ENCODE measurements around the gene MSTO1. TPM values are rescaled to one million over a fixed set of nuclear protein-coding genes. Genes with fewer than 3 reads are reported as not detected.
A peak's percentile ranks its signal among the peaks of the same experiment; 100 is the strongest.
"Not testable (repeated sequence)": the region's sequence is repeated elsewhere in the genome, so short reads cannot be mapped to it uniquely, and the experiment has no call there.

The MSTO1 gene
- total and polyA plus RNA-seq, 5 donors: 11.5 to 28.2 (median 16.4) TPM

DNA sequence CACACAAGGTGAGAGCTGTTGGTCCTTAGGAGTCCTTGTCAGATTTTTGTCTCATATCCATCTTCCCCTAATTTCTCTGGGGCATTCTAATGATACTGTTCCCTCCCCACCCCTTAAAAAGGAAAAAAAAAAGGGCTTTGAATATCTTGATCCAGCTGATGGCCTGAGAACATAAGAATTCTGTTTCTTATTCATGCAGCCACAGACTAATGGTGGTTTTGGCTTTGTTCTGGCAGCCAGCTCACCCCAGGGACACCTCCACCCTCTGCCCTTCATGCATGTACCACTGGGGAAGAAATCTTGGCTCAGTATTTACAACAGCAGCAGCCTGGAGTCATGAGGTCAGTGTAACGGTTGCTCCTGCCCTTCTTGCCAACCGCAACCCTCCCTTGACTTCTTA, 3.2 kb downstream of the MSTO1 start:
- H3K4me1 ChIP-seq (ENCODE audit: control insufficient read depth, insufficient read depth, low read length); DNase-seq; H3K27ac ChIP-seq (ENCODE audit: low read length); ATAC-seq; H3K4me3 ChIP-seq (ENCODE audit: low read length); intact Hi-C loops (cut with DNase I); H3K27me3 ChIP-seq (ENCODE audit: control insufficient read depth, insufficient read depth); H3K9me3 ChIP-seq (ENCODE audit: control insufficient read depth, low read length): not testable (repeated sequence)
- WGBS: no CpG with 5 or more reads among the region's 2 CpGs

DNA sequence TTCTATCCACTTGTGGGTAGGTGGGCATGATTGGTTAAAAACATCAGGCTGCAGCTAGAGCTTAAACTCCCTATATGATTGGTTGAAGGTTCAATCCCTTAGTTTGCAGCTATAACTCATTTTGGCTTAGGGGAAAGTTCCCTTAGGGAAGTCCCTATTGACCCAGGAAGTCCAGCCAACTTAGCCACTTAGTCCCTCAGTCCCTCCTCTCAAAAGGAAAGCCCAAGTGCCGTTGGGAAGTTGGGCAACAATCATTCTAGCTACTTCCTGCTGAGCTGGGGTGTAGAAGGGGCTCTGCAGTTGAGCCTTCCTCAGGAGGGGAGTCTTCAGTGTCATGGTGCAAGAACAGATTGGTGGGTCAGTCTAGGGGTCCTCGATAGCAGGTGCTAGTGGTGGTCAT, 12.2 kb downstream of the MSTO1 start:
- H3K27ac ChIP-seq (ENCODE audit: low read length): no peak overlapping the region
- H3K9me3 ChIP-seq (ENCODE audit: control insufficient read depth, low read length): no peaks in the 10 kb centered on the region
- WGBS: 60% methylated on average over 2 of the region's 2 CpGs
- DNase-seq (no peak), ATAC-seq (no peak)
- no peak overlapping the region for H3K4me3 ChIP-seq (ENCODE audit: low read length)
- intact Hi-C loops (cut with DNase I): no loop called here
- H3K4me1 ChIP-seq (ENCODE audit: control insufficient read depth, insufficient read depth, low read length): no peaks in the 10 kb centered on the region
- H3K27me3 ChIP-seq (ENCODE audit: control insufficient read depth, insufficient read depth): no peaks in the 10 kb centered on the region

DNA sequence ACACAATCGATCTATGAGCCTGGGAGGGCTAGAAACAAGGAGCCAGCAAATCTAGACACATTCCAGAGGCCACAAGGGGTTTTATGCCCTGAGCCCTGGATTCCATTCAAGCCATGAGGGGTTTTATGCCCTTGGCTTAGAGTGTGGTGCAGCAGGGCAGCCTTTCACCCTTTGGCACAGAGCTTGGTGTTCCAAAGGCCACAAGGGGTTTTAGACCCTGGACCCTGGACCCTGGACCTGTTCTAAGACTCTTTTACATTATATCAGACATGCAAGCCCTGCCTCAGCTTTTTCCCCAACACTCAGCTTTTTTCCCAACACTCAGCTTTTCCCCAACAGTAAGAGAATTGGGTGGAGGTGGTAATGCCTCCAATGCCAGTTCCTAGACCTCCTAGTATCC, 13.3 kb downstream of the MSTO1 start:
- no peak overlapping the region for H3K4me3 ChIP-seq (ENCODE audit: low read length)
- H3K4me1 ChIP-seq (ENCODE audit: control insufficient read depth, insufficient read depth, low read length): no peaks in the 10 kb centered on the region
- WGBS: 74% methylated on average over 1 of the region's 1 CpG
- H3K9me3 ChIP-seq (ENCODE audit: control insufficient read depth, low read length): no peaks in the 10 kb centered on the region
- no peaks in the 10 kb centered on the region for H3K27me3 ChIP-seq (ENCODE audit: control insufficient read depth, insufficient read depth)
- H3K27ac ChIP-seq (ENCODE audit: low read length): no peak overlapping the region
- intact Hi-C loops (cut with DNase I): no loop called here
- ATAC-seq: no peak
- no peak for DNase-seq

DNA sequence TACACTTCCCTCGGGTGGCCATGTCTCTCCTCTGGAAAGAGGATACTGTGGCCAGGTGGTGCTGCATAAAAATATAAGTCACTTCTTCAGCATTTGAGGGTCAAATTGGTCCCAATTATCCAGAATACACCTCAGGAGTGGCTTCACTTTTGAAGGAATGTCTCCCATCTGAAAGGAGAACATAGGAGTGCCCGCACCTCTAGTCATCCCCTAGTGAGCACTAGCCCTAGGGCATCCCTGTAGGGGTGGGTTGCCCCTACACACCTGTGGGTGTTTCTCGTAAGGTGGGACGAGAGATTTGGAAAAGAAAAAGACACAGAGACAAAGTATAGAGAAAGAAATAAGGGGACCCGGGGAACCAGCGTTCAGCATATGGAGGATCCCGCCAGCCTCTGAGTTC, 16.4 kb downstream of the MSTO1 start:
- H3K27me3 ChIP-seq (ENCODE audit: control insufficient read depth, insufficient read depth); DNase-seq; H3K27ac ChIP-seq (ENCODE audit: low read length); intact Hi-C loops (cut with DNase I); H3K9me3 ChIP-seq (ENCODE audit: control insufficient read depth, low read length); H3K4me3 ChIP-seq (ENCODE audit: low read length); H3K4me1 ChIP-seq (ENCODE audit: control insufficient read depth, insufficient read depth, low read length); ATAC-seq: not testable (repeated sequence)
- WGBS: 90% methylated on average over 4 of the region's 7 CpGs

DNA sequence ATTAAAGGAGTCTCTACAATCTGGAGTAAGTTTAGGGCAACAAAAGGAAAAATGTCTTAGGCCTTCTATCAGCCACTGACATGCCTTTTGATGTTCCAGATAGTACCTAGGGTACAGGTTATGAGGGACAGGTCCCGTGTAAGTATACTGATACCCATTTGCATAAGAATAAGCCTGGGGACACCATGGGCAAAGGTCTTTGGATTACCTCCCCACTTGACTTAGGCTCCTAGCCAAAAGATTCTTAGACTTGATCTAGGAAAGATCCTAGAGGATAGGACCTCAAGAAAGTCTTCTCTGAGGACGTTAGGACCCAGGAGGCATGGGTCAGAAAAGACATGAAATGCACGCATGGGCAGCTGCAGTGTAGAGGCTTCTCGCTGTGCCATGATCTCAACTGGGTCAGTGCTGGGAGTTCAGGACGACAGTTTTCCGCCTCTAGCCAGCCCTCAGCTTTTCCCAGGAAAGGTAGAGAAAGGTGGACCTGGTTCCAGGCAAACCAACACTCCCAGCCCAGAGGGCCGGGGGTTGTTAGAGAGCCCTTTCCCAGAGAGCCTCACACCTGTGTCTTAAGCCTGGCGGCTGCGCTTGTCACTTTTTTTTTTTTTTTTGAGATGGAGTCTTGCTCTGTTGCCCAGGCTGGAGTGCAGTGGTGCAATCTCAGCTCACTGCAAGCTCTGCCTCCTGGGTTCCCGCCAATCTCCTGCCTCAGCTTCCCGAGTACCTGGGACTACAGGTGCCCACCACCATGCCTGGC, 26.6 kb downstream of the MSTO1 start:
- Histone ChIP-seq H3K27ac (ENCODE audit: low read length) (peak overlapping the region; percentile 12), H3K27me3 (ENCODE audit: control insufficient read depth, insufficient read depth) (no peaks in the 10 kb centered on the region), H3K4me3 (ENCODE audit: low read length) (peak overlapping the region; percentile 33), H3K4me1 (ENCODE audit: control insufficient read depth, insufficient read depth, low read length) (no peaks in the 10 kb centered on the region), H3K9me3 (ENCODE audit: control insufficient read depth, low read length) (no peaks in the 10 kb centered on the region)
- intact Hi-C loops (cut with DNase I): no loop called here
- no peak for DNase-seq
- 85% methylated on average over 11 of the region's 11 CpGs for WGBS
- no peak for ATAC-seq

DNA sequence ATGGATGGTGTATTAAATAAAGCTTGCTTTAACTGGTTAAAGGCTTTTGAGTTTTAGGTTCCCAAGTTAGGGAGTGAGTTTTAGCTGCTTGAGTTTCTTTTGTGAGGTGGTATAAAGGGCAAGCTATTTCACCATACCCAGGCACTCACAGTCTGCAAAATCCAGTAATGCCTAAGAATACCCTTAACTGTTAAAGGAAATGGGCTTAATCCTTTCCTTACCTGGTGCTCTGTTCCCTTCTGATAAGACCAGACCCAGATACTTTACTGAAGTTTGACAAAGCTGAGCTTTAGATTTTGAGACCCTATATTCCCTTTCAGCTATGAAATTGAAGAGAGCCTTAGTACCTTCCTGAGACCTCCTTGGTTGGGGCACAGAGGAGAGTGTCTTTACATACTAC, 30.3 kb downstream of the MSTO1 start:
- DNase-seq (no peak), ATAC-seq (no peak)
- peaks cover 3% of the 10 kb centered on the region for H3K9me3 ChIP-seq (ENCODE audit: control insufficient read depth, low read length)
- no peaks in the 10 kb centered on the region for H3K27me3 ChIP-seq (ENCODE audit: control insufficient read depth, insufficient read depth)
- intact Hi-C loops (cut with DNase I): no loop called here
- H3K4me1 ChIP-seq (ENCODE audit: control insufficient read depth, insufficient read depth, low read length): no peaks in the 10 kb centered on the region
- H3K27ac ChIP-seq (ENCODE audit: low read length): no peak overlapping the region
- H3K4me3 ChIP-seq (ENCODE audit: low read length): no peak overlapping the region

DNA sequence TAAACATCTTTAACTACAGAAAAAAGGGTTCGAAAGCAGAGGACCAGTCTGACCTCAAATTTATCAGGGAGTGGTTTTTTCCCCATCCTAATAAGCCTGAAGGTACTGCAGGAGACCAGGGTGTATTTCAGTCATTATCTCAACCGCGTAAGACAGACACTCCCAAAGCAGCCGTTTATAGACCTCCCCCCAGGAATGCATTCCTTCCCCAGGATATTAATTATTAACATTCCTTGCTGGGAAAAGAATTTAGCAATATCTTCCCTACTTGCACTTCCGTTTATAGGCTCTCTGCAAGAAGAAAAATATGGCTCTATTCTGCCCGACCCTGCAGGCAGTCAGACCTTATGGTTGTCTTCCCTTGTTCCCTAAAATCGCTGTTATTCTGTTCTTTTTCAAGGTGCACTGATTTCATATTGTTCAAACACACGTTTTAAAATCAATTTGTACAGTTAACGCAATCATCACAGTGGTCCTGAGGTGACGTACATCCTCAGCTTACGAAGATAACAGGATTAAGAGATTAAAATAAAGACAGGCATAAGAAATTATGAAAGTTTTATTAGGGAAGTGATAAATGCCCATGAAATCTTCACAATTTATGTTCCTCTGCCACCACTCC, 32.7 kb downstream of the MSTO1 start:
- H3K9me3 ChIP-seq (ENCODE audit: control insufficient read depth, low read length): not testable (repeated sequence)
- WGBS: 83% methylated on average over 11 of the region's 11 CpGs

DNA sequence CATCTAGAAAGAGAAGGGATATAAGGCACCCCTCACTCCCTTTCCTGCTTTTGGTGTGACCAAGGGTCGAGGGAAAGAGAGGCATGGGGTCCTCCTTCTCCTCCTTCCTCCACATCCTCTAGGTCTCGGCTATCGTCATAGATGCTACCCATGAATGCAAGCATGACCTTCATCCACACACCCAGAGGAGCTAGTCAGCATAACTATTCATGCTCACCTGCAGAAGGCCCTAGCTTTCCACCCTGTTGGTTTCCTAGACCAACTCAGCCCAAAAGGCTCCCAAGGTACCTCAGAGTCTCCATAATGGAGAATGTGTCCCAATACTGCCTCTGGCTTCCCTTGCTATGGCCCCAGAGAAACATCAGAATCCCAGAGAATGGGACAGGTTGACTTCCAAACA, 33.2 kb downstream of the MSTO1 start:
- Histone ChIP-seq H3K4me1 (ENCODE audit: control insufficient read depth, insufficient read depth, low read length) (no peaks in the 10 kb centered on the region), H3K4me3 (ENCODE audit: low read length) (no peak overlapping the region), H3K27ac (ENCODE audit: low read length) (no peak overlapping the region), H3K9me3 (ENCODE audit: control insufficient read depth, low read length) (peaks cover 3% of the 10 kb centered on the region), H3K27me3 (ENCODE audit: control insufficient read depth, insufficient read depth) (no peaks in the 10 kb centered on the region)
- no peak for ATAC-seq
- DNase-seq: no peak
- WGBS: 85% methylated on average over 3 of the region's 3 CpGs
- intact Hi-C loops (cut with DNase I): no loop called here

More for the DNA sequence above, 32.7 kb downstream of the MSTO1 start:
- DNase-seq; H3K27me3 ChIP-seq (ENCODE audit: control insufficient read depth, insufficient read depth); ATAC-seq; H3K4me3 ChIP-seq (ENCODE audit: low read length); intact Hi-C loops (cut with DNase I); H3K27ac ChIP-seq (ENCODE audit: low read length); H3K4me1 ChIP-seq (ENCODE audit: control insufficient read depth, insufficient read depth, low read length): not testable (repeated sequence)

DNA sequence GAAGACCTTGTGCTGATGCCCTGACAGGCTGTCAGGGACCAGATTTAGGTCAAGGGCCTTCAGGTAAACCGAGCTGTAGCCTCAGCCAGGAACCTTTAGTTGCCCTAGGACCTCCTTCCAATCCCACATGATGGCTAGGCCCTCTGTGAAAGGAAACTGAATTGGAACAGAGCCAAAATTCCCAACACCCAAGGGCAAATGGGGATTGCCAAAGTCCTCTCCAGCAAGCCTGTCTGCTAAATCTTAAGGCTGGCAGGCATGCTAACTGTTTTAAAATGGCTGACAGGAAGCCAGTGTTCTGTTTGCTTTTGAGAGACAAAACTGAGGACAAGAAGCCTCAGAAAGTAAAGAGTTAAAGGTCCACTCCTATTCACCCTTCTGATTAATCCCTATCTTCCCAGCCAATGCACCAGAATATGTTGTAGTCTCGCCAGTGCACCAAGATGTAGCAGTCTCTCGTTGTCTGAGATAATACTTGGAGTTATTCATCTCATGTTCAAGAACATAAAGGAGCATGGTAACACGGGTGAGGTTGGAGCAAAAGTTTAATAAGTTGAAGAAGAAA, 35.1 kb downstream of the MSTO1 start:
- Histone ChIP-seq H3K27me3 (ENCODE audit: control insufficient read depth, insufficient read depth) (no peaks in the 10 kb centered on the region), H3K27ac (ENCODE audit: low read length) (no peak overlapping the region), H3K9me3 (ENCODE audit: control insufficient read depth, low read length) (peaks cover 3% of the 10 kb centered on the region), H3K4me3 (ENCODE audit: low read length) (no peak overlapping the region), H3K4me1 (ENCODE audit: control insufficient read depth, insufficient read depth, low read length) (no peaks in the 10 kb centered on the region)
- DNase-seq: no peak
- 59% methylated on average over 4 of the region's 4 CpGs for WGBS
- intact Hi-C loops (cut with DNase I): no loop called here
- ATAC-seq: no peak

DNA sequence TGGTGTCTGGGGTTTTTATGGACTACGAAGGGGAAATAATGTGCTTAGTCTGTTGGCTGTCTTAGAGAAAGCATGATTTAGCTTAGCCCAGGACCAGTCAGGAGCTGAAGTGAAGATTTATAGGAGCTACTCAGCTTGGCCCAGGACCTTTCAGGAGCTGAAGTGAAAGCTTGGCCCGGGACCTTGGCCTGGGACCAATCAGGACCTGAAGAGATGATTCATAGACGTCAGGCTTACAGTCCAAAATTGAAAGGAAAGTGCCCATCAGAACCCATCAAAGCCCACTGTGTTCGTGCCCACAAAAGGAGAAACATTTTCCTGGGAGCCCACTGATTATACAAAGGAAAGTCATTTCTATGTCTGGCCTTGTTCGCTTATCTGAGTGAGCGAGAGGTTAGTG, 35.6 kb downstream of the MSTO1 start:
- Histone ChIP-seq H3K9me3 (ENCODE audit: control insufficient read depth, low read length) (peaks cover 3% of the 10 kb centered on the region), H3K4me3 (ENCODE audit: low read length) (no peak overlapping the region), H3K27ac (ENCODE audit: low read length) (peak overlapping the region; percentile 4), H3K4me1 (ENCODE audit: control insufficient read depth, insufficient read depth, low read length) (peaks cover 1% of the 10 kb centered on the region), H3K27me3 (ENCODE audit: control insufficient read depth, insufficient read depth) (no peaks in the 10 kb centered on the region)
- 64% methylated on average over 6 of the region's 6 CpGs for WGBS
- intact Hi-C loops (cut with DNase I): no loop called here
- DNase-seq (peak; percentile 31 to 65 (median 64)), ATAC-seq (peak in 1 of 2 donors; percentile 22)

DNA sequence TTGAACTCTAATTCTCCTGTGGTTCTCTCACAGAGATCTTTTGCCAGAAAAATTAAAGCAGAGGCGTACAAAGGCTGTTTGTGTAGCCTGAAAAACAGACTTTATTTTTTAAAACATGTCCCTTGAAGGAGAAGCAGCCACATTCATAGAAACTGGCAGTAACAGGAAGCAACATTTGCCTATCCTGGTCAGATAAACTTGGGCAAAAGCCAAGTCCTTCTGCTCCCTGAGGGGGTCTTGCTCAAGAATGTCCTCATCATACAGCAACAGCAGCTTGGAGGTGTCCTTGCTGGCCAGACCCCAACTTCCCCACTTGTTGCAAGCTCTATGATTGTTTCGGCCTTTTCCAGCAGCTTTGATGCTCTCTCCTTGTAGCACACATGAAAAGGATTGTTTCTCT, 36.3 kb downstream of the MSTO1 start:
- no peak overlapping the region for H3K4me3 ChIP-seq (ENCODE audit: low read length)
- peaks cover 3% of the 10 kb centered on the region for H3K4me1 ChIP-seq (ENCODE audit: control insufficient read depth, insufficient read depth, low read length)
- peak in 2 of 3 donors; percentile 63 to 71 for DNase-seq
- intact Hi-C loops (cut with DNase I): no loop called here
- peaks cover 3% of the 10 kb centered on the region for H3K9me3 ChIP-seq (ENCODE audit: control insufficient read depth, low read length)
- 59% methylated on average over 2 of the region's 2 CpGs for WGBS
- ATAC-seq: peak; percentile 27 to 30
- H3K27me3 ChIP-seq (ENCODE audit: control insufficient read depth, insufficient read depth): no peaks in the 10 kb centered on the region
- peak overlapping the region; percentile 34 for H3K27ac ChIP-seq (ENCODE audit: low read length)

Measured in right cardiac atrium (tissue), 5 donors.